HG03571 (cell line): ENCODE results near the gene CD63.

Source experiments
- ATAC-seq: cut with Tn5 transposase; IDR thresholded peaks from one replicate; pipeline ENCODE4 v1.9.1; 2021; ENCODE audit not compliant: unreplicated experiment

The CD63 gene

GRCh38 chr12:55692631-55693322 lies 36.0 kb downstream of the CD63 start:
- no peak for ATAC-seq

- ATAC-seq, result no peak
These were observed 39.8 kb downstream of the CD63 start for GRCh38 chr12:55688716-55689655.

GRCh38 chr12:55687746-55688145 lies 41.1 kb downstream of the CD63 start:
- ATAC-seq, result no peak

- no peak for ATAC-seq
These were observed 42.3 kb downstream of the CD63 start for GRCh38 chr12:55686366-55687010.

- no peak for ATAC-seq
These were observed 43.1 kb downstream of the CD63 start for GRCh38 chr12:55685671-55686070.

- no peak for ATAC-seq
These were observed 43.9 kb downstream of the CD63 start for GRCh38 chr12:55684761-55685370.

- ATAC-seq, result no peak
These were observed 45.1 kb downstream of the CD63 start for GRCh38 chr12:55683676-55684075.

GRCh38 chr12:55682087-55682796 lies 46.6 kb downstream of the CD63 start:
- ATAC-seq, result no peak

- no peak for ATAC-seq
These were observed 47.4 kb downstream of the CD63 start for GRCh38 chr12:55681142-55682077.

- no peak for ATAC-seq
These were observed 49.1 kb downstream of the CD63 start for GRCh38 chr12:55679691-55680090.

GRCh38 chr12:55676707-55677106 lies 52.1 kb downstream of the CD63 start:
- ATAC-seq, result no peak

- ATAC-seq, result no peak
These were observed 53.1 kb downstream of the CD63 start for GRCh38 chr12:55675666-55676065.
